Neural cell (in vitro differentiated cells): Measurements from ENCODE around the gene LMLN. TPM values are rescaled to one million over a fixed set of nuclear protein-coding genes. Genes with fewer than 3 reads are reported as not detected.

Source experiments
- H2AFZ ChIP-seq: fragments of 200-600, 300-800 bp; sonication (generic), shearing (Covaris generic); 2 replicates; pipeline ENCODE4 v1.6.0; 2014; ENCODE audit warnings: low read depth, mild to moderate bottlenecking, antibody characterized with exemption, low read length, moderate library complexity
- H3F3A ChIP-seq: fragments of 200-600 bp; shearing (Covaris generic); 2 replicates; pipeline ENCODE4 v1.6.1; 2016; ENCODE audit warnings: mild to moderate bottlenecking, moderate library complexity, mixed read lengths, antibody characterized with exemption, low read length; ENCODE audit not compliant: insufficient read depth, poor library complexity, severe bottlenecking
- H3K27ac ChIP-seq: fragments of 200-600, 300-800 bp; sonication (generic), shearing (Covaris generic); 2 replicates; pipeline ENCODE4 v1.5.1; 2014; ENCODE audit warnings: mild to moderate bottlenecking, low read length, moderate library complexity
- H3K27me3 ChIP-seq: fragments of 300-800, 200-600 bp; sonication (generic), shearing (Covaris generic); 2 replicates; pipeline ENCODE4 v1.6.0; 2014; ENCODE audit warnings: mild to moderate bottlenecking, low read depth, low read length, moderate library complexity; ENCODE audit not compliant: insufficient read depth
- H3K36me3 ChIP-seq: fragments of 300-800, 200-600 bp; sonication (generic), shearing (Covaris generic); 2 replicates; pipeline ENCODE4 v1.5.1; 2014; ENCODE audit warnings: mild to moderate bottlenecking, antibody characterized with exemption, low read length, moderate library complexity; ENCODE audit not compliant: insufficient read depth
- H3K4me2 ChIP-seq: fragments of 300-800, 200-600 bp; sonication (generic), shearing (Covaris generic); 2 replicates; pipeline ENCODE4 v1.6.0; 2014; ENCODE audit warnings: mild to moderate bottlenecking, low read length
- H3K4me3 ChIP-seq: fragments of 300-800, 200-600 bp; sonication (generic), shearing (Covaris generic); 2 replicates; pipeline ENCODE4 v1.5.1; 2014; ENCODE audit warnings: mild to moderate bottlenecking, low read length, moderate library complexity
- H3K79me2 ChIP-seq: fragments of 200-600 bp; shearing (Covaris generic); replicated peaks from 2 replicates; pipeline ENCODE4 v1.6.0; 2014; ENCODE audit warnings: mild to moderate bottlenecking, low read length, moderate library complexity; ENCODE audit not compliant: insufficient read depth
- H3K9ac ChIP-seq: fragments of 300-800, 200-600 bp; sonication (generic), shearing (Covaris generic); 2 replicates; pipeline ENCODE4 v1.6.1; 2016; ENCODE audit warnings: mild to moderate bottlenecking, low read length, mixed read lengths
- H3K9me2 ChIP-seq: fragments of 200-600 bp; shearing (Covaris generic); 2 replicates; pipeline ENCODE4 v1.6.1; 2016; ENCODE audit warnings: mild to moderate bottlenecking, low read length, mixed read lengths; ENCODE audit not compliant: insufficient read depth
- H3K9me3 ChIP-seq: fragments of 200-600, 300-800 bp; sonication (generic), shearing (Covaris generic); 2 replicates; pipeline ENCODE4 v1.6.1; 2016; ENCODE audit warnings: mild to moderate bottlenecking, mixed run types, low read length, moderate library complexity, mixed read lengths
- H4K20me1 ChIP-seq: fragments of 200-600 bp; shearing (Covaris generic); 2 replicates; pipeline ENCODE4 v1.6.1; 2016; ENCODE audit warnings: mild to moderate bottlenecking, mixed run types; ENCODE audit not compliant: insufficient read depth
- CTCF ChIP-seq: fragments of 450-650 bp; IDR thresholded peaks from 2 replicates; pipeline ENCODE4 v1.5.1; 2014; ENCODE audit warnings: antibody characterized with exemption, mild to moderate bottlenecking, moderate library complexity; ENCODE audit not compliant: poor library complexity, severe bottlenecking
- EP300 ChIP-seq: fragments of 450-650 bp; conservative IDR thresholded peaks from 2 replicates; pipeline ENCODE4 v1.6.1; 2014; ENCODE audit warnings: antibody characterized with exemption, mild to moderate bottlenecking, moderate library complexity; ENCODE audit not compliant: poor library complexity, severe bottlenecking
- EZH2 ChIP-seq: fragments of 200-600, 300-800 bp; shearing (Covaris generic), sonication (generic); IDR thresholded peaks from 2 replicates; pipeline ENCODE4 v1.6.1; 2014; ENCODE audit warnings: antibody characterized with exemption, low read length, borderline replicate concordance, mild to moderate bottlenecking; ENCODE audit not compliant: insufficient read depth, poor library complexity, severe bottlenecking
- MXI1 ChIP-seq: fragments of 450-650 bp; conservative IDR thresholded peaks from 2 replicates; pipeline ENCODE4 v1.6.1; 2014; ENCODE audit warnings: antibody characterized with exemption, mild to moderate bottlenecking; ENCODE audit not compliant: poor library complexity, severe bottlenecking
- POLR2AphosphoS5 ChIP-seq: IDR thresholded peaks from 2 replicates; pipeline ENCODE4 v1.6.1; 2012
- RAD21 ChIP-seq: fragments of 450-650 bp; conservative IDR thresholded peaks from 2 replicates; pipeline ENCODE4 v1.6.1; 2014; ENCODE audit warnings: antibody characterized with exemption, mild to moderate bottlenecking, moderate library complexity
- SMC3 ChIP-seq: fragments of 450-650 bp; conservative IDR thresholded peaks from 2 replicates; pipeline ENCODE4 v1.6.1; 2014; ENCODE audit warnings: antibody characterized with exemption, mild to moderate bottlenecking, moderate library complexity; ENCODE audit not compliant: poor library complexity
- TAF1 ChIP-seq: IDR thresholded peaks from 2 replicates; pipeline ENCODE4 v1.6.1; 2012; ENCODE audit warnings: low read depth
- polyA plus RNA-seq: library from polyadenylated mRNA; depleted of rRNA; stranded (reverse); fragments of >200 nt; gene quantifications from 2 replicates; pipeline ENCODE4 v1.2.3, GENCODE V29; 2014
- TF ChIP-seq, protein P1 (sequence below): IDR thresholded peaks from 2 replicates; pipeline ENCODE4 v1.6.1; 2012; ENCODE audit warnings: borderline replicate concordance

LMLN gene
- polyA plus RNA-seq, 1 donor from 2014 or later, result 3.1 TPM

DNA sequence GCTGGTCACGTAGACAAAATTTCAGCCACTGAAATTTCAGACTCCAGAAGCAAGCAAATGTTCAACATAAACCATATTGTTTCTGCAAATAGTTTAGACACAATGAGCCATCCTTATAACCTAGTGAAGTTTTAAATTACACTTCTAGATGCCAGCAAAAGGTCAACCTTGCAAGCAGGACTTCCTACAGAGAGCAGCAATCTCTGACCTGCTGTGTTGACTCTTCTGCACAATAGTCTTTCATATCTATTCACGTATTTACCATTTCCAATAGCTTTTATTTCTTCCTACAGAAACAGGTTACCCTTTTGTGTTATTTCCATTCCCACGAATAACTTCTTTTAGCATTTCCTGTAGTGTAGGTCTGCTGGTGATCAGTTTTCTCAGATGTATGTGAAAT is 10.6 kb downstream of the LMLN start:
- Histone ChIP-seq H3K36me3 (no peaks in the 10 kb centered on the region), H3F3A (no peaks in the 10 kb centered on the region), H3K9me3 (no peaks in the 10 kb centered on the region), H3K27ac (no peak overlapping the region), H3K27me3 (no peaks in the 10 kb centered on the region), H3K4me3 (no peak overlapping the region), H3K9ac (no peak overlapping the region), H2AFZ (no peak overlapping the region), H3K9me2 (no peaks in the 10 kb centered on the region), H3K79me2 (no peaks in the 10 kb centered on the region), H4K20me1 (no peaks in the 10 kb centered on the region), H3K4me2 (no peak overlapping the region)
- TF ChIP-seq, protein P1, sequence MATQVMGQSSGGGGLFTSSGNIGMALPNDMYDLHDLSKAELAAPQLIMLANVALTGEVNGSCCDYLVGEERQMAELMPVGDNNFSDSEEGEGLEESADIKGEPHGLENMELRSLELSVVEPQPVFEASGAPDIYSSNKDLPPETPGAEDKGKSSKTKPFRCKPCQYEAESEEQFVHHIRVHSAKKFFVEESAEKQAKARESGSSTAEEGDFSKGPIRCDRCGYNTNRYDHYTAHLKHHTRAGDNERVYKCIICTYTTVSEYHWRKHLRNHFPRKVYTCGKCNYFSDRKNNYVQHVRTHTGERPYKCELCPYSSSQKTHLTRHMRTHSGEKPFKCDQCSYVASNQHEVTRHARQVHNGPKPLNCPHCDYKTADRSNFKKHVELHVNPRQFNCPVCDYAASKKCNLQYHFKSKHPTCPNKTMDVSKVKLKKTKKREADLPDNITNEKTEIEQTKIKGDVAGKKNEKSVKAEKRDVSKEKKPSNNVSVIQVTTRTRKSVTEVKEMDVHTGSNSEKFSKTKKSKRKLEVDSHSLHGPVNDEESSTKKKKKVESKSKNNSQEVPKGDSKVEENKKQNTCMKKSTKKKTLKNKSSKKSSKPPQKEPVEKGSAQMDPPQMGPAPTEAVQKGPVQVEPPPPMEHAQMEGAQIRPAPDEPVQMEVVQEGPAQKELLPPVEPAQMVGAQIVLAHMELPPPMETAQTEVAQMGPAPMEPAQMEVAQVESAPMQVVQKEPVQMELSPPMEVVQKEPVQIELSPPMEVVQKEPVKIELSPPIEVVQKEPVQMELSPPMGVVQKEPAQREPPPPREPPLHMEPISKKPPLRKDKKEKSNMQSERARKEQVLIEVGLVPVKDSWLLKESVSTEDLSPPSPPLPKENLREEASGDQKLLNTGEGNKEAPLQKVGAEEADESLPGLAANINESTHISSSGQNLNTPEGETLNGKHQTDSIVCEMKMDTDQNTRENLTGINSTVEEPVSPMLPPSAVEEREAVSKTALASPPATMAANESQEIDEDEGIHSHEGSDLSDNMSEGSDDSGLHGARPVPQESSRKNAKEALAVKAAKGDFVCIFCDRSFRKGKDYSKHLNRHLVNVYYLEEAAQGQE, result no peak
- no peak for TF ChIP-seq SMC3
- TF ChIP-seq EZH2, result no peak
- no peak for TF ChIP-seq EP300
- TF ChIP-seq TAF1, result no peak
- TF ChIP-seq POLR2AphosphoS5, result no peak
- TF ChIP-seq MXI1, result no peak
- no peak for TF ChIP-seq RAD21
- TF ChIP-seq CTCF, result no peak

DNA sequence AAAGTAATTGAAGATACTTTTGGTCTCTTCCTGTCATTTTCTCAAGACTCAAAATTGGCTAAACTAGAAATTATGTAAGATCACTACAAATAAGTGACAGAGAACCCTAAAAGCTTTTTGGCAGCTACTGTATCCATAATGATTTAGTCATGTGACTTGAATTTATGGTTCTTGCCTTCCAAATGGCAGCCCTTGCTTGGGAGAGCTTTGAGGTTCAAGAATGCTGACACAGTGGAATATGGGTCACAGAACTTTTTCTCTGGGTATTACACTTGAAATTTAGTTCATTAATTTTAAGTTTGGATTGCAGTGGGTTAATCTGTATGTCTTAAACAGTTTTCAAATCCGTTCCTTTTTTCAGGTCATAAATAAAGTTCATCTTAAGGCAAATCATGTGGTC is 14.0 kb downstream of the LMLN start:
- Histone ChIP-seq H3K9ac (no peak overlapping the region), H3K36me3 (no peaks in the 10 kb centered on the region), H3K9me2 (no peaks in the 10 kb centered on the region), H3K79me2 (no peaks in the 10 kb centered on the region), H3K9me3 (no peaks in the 10 kb centered on the region), H3K27me3 (no peaks in the 10 kb centered on the region), H3K27ac (no peak overlapping the region), H3K4me2 (no peak overlapping the region), H3F3A (no peaks in the 10 kb centered on the region), H4K20me1 (no peaks in the 10 kb centered on the region), H3K4me3 (no peak overlapping the region), H2AFZ (no peak overlapping the region)
- TF ChIP-seq RAD21 (no peak), CTCF (no peak), EZH2 (no peak)
- TF ChIP-seq, protein P1, result no peak
